ENCODE data around the gene MRS2.

MRS2 gene

GRCh38 chr6:24469811-24470210 is 67.1 kb downstream of the MRS2 start:
- FAIRE-seq (no peak), DNase-seq (ENCODE audit: low spot score) (no peak)

GRCh38 chr6:24472181-24472580 is 69.4 kb downstream of the MRS2 start:
- FAIRE-seq (no peak), DNase-seq (ENCODE audit: low spot score) (no peak)

Measured in urothelium cell line (cell line).